Endothelial cell (in vitro differentiated cells): ENCODE results near the gene NEK1. TPM values are rescaled to one million over a fixed set of nuclear protein-coding genes. Genes with fewer than 3 reads are reported as not detected.

Experiments used
- DNase-seq: peaks from one replicate; pipeline ENCODE4 v3.0.0; 2021; ENCODE audit warnings: low spot score
- H3K27ac Mint-ChIP-seq: one replicate; pipeline ENCODE4 v1.8.0; 2021; ENCODE audit warnings: mixed read lengths, inconsistent platforms; ENCODE audit not compliant: unreplicated experiment
- H3K27me3 Mint-ChIP-seq: one replicate; pipeline ENCODE4 v1.8.0; 2021; ENCODE audit warnings: mild to moderate bottlenecking, moderate library complexity, mixed read lengths, inconsistent platforms; ENCODE audit not compliant: unreplicated experiment
- H3K36me3 Mint-ChIP-seq: one replicate; pipeline ENCODE4 v1.8.0; 2021; ENCODE audit warnings: mild to moderate bottlenecking, low read depth, mixed read lengths, inconsistent platforms; ENCODE audit not compliant: unreplicated experiment
- H3K4me1 Mint-ChIP-seq: one replicate; pipeline ENCODE4 v1.8.0; 2021; ENCODE audit warnings: mild to moderate bottlenecking, mixed read lengths, inconsistent platforms; ENCODE audit not compliant: unreplicated experiment
- H3K4me3 Mint-ChIP-seq: one replicate; pipeline ENCODE4 v1.8.0; 2021; ENCODE audit warnings: mild to moderate bottlenecking, mixed read lengths, inconsistent platforms; ENCODE audit not compliant: unreplicated experiment
- H3K9me3 Mint-ChIP-seq: one replicate; pipeline ENCODE4 v1.8.0; 2021; ENCODE audit warnings: mixed read lengths, inconsistent platforms; ENCODE audit not compliant: unreplicated experiment
- total RNA-seq: library from RNA; stranded (reverse); fragmentation: NEBNext Ultra II Directional; extraction: Animal tissue kit (Norgen Biotek cat#: 25700); gene quantifications from one replicate; pipeline ENCODE4 v1.2.1, GENCODE V29; 2021; ENCODE audit not compliant: unreplicated experiment
- TF ChIP-seq, protein P1 (sequence below): fragments of 200-600 bp; sonication (generic); IDR thresholded peaks from one replicate; pipeline ENCODE4 v1.5.0; 2021; ENCODE audit warnings: antibody characterized with exemption; ENCODE audit not compliant: unreplicated experiment

NEK1 gene
- total RNA-seq, 1 donor from 2014 or later: 12.5 TPM

DNA sequence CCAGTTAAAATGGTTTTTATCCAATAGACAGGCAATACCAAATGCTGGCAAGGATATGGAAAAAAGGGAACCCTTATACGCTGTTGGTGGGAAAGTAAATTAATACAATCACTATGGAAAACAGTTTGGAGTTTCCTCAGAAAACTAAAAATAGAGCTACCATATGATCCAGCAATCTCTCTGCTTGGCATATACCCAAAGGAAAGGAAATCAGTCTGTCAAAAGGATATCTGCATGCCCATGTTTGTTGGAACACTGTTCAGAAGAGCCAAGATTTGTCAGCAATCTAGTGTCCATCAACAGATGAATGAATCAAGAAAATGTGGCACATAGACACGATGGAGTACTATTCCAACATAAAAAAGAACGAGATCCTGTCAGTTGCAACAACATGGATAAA lies 250.6 kb downstream of the NEK1 start:
- H3K4me3 Mint-ChIP-seq: no peak overlapping the region
- TF ChIP-seq, protein P1, sequence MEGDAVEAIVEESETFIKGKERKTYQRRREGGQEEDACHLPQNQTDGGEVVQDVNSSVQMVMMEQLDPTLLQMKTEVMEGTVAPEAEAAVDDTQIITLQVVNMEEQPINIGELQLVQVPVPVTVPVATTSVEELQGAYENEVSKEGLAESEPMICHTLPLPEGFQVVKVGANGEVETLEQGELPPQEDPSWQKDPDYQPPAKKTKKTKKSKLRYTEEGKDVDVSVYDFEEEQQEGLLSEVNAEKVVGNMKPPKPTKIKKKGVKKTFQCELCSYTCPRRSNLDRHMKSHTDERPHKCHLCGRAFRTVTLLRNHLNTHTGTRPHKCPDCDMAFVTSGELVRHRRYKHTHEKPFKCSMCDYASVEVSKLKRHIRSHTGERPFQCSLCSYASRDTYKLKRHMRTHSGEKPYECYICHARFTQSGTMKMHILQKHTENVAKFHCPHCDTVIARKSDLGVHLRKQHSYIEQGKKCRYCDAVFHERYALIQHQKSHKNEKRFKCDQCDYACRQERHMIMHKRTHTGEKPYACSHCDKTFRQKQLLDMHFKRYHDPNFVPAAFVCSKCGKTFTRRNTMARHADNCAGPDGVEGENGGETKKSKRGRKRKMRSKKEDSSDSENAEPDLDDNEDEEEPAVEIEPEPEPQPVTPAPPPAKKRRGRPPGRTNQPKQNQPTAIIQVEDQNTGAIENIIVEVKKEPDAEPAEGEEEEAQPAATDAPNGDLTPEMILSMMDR: no peak
- no peak overlapping the region for H3K27ac Mint-ChIP-seq
- peaks cover 2% of the 10 kb centered on the region for H3K27me3 Mint-ChIP-seq
- no peak for DNase-seq
- no peaks in the 10 kb centered on the region for H3K36me3 Mint-ChIP-seq
- H3K9me3 Mint-ChIP-seq: no peaks in the 10 kb centered on the region
- H3K4me1 Mint-ChIP-seq: no peaks in the 10 kb centered on the region

DNA sequence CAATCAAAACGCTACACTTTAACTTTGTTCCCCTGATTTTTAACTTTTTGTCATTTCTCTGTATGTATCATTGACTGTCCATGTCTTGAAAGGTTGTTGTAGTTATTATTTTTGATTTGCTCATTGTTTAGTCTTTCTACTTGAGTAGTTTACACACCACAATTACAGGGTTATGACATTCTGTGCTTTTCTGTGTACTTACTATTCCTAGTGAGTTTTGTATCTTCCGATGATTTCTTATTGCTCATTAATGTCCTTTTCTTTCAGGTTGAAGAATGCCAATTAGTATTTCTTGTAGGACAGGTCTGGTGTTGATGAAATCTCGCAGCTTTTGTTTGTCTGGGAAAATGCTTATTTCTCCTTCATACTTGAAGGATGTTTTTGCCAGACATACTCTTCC lies 252.4 kb downstream of the NEK1 start:
- TF ChIP-seq, protein P1: no peak
- H3K36me3 Mint-ChIP-seq: no peaks in the 10 kb centered on the region
- no peaks in the 10 kb centered on the region for H3K4me1 Mint-ChIP-seq

DNA sequence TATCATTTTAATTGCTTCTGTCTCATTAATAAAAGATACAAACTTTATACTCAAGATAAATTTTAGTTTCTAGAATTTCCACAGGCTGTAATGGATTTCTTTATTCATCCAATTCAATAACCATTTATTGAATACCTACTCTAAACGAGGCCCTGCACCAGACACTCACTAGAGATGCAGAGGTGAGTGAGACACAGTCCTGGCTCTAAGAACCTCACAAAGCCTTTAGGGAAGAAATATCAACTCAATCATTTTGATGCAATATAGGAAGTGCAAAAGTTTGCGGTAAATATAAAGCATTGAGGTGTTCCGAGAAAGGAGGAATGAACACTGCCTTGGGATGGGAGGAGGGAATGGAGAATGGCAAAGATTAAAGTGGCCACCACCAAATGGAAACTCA lies 260.0 kb downstream of the NEK1 start:
- Mint-ChIP-seq H3K4me1 (no peaks in the 10 kb centered on the region), H3K4me3 (no peak overlapping the region), H3K27ac (no peak overlapping the region), H3K9me3 (no peaks in the 10 kb centered on the region), H3K36me3 (no peaks in the 10 kb centered on the region), H3K27me3 (peaks cover under 1% of the 10 kb centered on the region)
- no peak for DNase-seq
- TF ChIP-seq, protein P1: no peak

More for the DNA sequence above, 252.4 kb downstream of the NEK1 start:
- Mint-ChIP-seq H3K9me3 (no peaks in the 10 kb centered on the region), H3K27me3 (peaks cover 2% of the 10 kb centered on the region), H3K4me3 (no peak overlapping the region), H3K27ac (no peak overlapping the region)
- DNase-seq: no peak

DNA sequence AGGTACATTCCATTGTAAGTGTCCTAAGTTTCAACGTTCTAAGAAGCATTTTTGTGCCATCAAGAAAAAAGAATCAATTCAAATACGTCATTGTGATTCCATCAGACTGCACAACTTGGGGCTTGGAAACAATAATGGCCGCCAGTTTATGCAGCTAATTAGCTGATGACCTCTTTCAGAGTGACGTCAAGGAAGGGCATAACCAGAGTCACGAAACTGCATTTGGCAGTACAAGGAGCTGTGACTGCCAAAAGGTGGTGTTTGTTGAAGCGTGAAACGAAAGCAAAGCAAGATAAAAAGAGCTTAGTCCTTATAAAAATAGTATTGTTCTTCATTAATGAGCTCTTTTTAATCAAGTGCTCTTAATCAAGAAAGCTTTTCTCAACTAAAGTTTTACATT lies 260.5 kb downstream of the NEK1 start:
- Mint-ChIP-seq H3K4me3 (no peak overlapping the region), H3K27ac (no peak overlapping the region), H3K36me3 (no peaks in the 10 kb centered on the region), H3K9me3 (no peaks in the 10 kb centered on the region), H3K27me3 (peaks cover 3% of the 10 kb centered on the region), H3K4me1 (no peaks in the 10 kb centered on the region)
- TF ChIP-seq, protein P1: no peak
- DNase-seq: no peak

DNA sequence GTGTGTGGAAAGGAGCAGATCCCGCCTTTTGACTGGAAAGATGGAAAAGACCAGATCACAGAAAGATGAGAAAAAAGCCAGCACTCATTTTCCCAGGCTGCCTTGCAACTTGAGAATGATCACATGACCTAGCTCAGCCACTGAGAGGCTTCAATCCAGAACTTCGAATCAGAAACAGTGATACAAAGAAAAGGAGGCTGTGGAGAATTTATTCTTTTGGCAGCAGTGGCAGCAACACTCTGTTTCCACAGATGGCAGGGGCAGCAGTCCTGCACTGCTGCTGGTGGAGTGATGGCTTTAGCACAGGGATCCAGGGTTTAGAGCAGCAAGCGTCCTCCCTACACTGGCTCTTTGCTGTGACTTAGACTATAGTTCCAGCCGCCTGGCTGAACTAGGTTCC lies 263.8 kb downstream of the NEK1 start:
- H3K27ac Mint-ChIP-seq: no peak overlapping the region
- H3K27me3 Mint-ChIP-seq: peaks cover 3% of the 10 kb centered on the region
- DNase-seq: no peak
- no peaks in the 10 kb centered on the region for H3K4me1 Mint-ChIP-seq
- no peak overlapping the region for H3K4me3 Mint-ChIP-seq
- H3K36me3 Mint-ChIP-seq: no peaks in the 10 kb centered on the region
- TF ChIP-seq, protein P1: no peak
- H3K9me3 Mint-ChIP-seq: no peaks in the 10 kb centered on the region
